HUES64 (cell line): Measurements from ENCODE around the gene ARL13B. TPM values are rescaled to one million over a fixed set of nuclear protein-coding genes. Genes with fewer than 3 reads are reported as not detected.
"Not testable (repeated sequence)": the region's sequence is repeated elsewhere in the genome, so short reads cannot be mapped to it uniquely, and the experiment has no call there.

Experiments used
- H3K27ac ChIP-seq: 2 replicates; pipeline ENCODE4 v1.7.0; 2013; ENCODE audit warnings: low read depth, low read length, inconsistent platforms
- H3K27me3 ChIP-seq: 2 replicates; pipeline ENCODE4 v1.6.1; 2013; ENCODE audit warnings: mild to moderate bottlenecking, low read length; ENCODE audit not compliant: insufficient read depth
- H3K36me3 ChIP-seq: 2 replicates; pipeline ENCODE4 v1.6.1; 2013; ENCODE audit warnings: mild to moderate bottlenecking, low read length; ENCODE audit not compliant: insufficient read depth
- H3K4me1 ChIP-seq: 2 replicates; pipeline ENCODE4 v1.6.1; 2013; ENCODE audit warnings: mild to moderate bottlenecking, low read length, moderate library complexity; ENCODE audit not compliant: insufficient read depth
- H3K4me3 ChIP-seq: 2 replicates; pipeline ENCODE4 v1.5.1; 2013; ENCODE audit warnings: mild to moderate bottlenecking, low read length, moderate library complexity
- H3K9ac ChIP-seq: 2 replicates; pipeline ENCODE4 v1.6.1; 2013; ENCODE audit warnings: mild to moderate bottlenecking, low read depth, low read length
- H3K9me3 ChIP-seq: 2 replicates; pipeline ENCODE4 v1.6.1; 2013; ENCODE audit warnings: low read depth, low read length; ENCODE audit not compliant: insufficient read depth
- WGBS: fragments of 150-250, 120-280 bp; methylation state at CpG from one replicate; pipeline ENCODE4 v1.1.7; 2013; ENCODE audit warnings: missing lambda C conversion rate; 5-methylcytosine and 5-hydroxymethylcytosine counted together
- polyA plus RNA-seq, 2 experiments: library from polyadenylated mRNA; stranded (reverse); fragments of 50-300 nt; gene quantifications; one replicate each; pipeline ENCODE4 v1.2.3, GENCODE V29; 2013

The ARL13B gene
- 4.9 TPM for polyA plus RNA-seq (2013, experiment 1 of 2)
- 7.8 TPM for polyA plus RNA-seq (2013, experiment 2 of 2)

DNA sequence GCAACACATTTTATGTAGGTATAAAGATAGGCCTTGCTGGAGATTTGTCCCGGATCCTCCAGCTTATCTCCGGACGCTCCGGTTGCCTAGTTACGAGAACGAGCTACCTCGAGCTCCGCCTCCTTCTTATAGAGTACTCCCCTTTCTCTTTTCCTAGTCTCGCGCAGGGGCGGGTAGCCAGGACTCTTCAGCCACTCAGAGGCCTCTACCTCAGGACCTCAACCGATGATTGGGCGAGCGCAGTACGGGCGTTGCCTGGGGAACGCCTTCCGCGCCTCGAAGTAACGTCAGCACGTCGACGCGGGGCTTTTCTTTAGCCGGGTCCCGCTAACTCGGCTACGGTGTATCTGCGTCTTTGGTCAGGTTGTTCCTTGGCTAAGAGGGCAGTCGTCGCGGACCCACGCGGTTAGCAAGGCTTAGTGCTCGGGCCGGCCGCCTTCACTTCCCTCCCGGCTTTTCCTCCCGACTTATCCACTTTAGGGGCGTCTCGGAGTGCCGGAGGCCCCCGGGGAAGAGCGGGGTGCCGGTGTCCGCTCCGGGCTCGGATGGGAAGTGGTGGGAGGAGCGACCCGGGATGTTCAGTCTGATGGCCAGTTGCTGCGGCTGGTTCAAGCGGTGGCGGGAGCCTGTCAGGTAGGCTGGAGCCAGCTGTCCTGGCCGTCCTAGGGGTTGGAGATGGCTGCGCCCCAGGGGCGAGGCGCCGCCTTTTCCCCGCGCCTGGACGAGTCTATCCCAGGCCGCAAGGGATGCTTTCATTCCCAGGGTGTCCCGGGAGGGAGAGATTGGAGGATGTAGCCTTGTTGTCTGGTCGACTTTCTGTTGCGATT is at the start of gene ARL13B:
TSS of gene ARL13B (plus strand) at position 306 of the 827 bp plus-strand sequence. CDS start at position 575, 269 bp downstream.
- no peaks in the 10 kb centered on the region; the same call in 1 of the 2 replicates for H3K27me3 ChIP-seq
- peak within 1 kb of the TSS; percentile 72; the same call in 1 of the 2 replicates for H3K9ac ChIP-seq
- peaks cover 5% of the 10 kb centered on the region; the same call in 1 of the 2 replicates for H3K4me1 ChIP-seq
- H3K9me3 ChIP-seq: no peaks in the 10 kb centered on the region
- H3K36me3 ChIP-seq: no peaks in the 10 kb centered on the region
- under 1% methylated on average over 66 of the region's 66 CpGs for WGBS
- peak within 1 kb of the TSS; percentile 77 for H3K27ac ChIP-seq
- H3K4me3 ChIP-seq: peak within 1 kb of the TSS; percentile 75

DNA sequence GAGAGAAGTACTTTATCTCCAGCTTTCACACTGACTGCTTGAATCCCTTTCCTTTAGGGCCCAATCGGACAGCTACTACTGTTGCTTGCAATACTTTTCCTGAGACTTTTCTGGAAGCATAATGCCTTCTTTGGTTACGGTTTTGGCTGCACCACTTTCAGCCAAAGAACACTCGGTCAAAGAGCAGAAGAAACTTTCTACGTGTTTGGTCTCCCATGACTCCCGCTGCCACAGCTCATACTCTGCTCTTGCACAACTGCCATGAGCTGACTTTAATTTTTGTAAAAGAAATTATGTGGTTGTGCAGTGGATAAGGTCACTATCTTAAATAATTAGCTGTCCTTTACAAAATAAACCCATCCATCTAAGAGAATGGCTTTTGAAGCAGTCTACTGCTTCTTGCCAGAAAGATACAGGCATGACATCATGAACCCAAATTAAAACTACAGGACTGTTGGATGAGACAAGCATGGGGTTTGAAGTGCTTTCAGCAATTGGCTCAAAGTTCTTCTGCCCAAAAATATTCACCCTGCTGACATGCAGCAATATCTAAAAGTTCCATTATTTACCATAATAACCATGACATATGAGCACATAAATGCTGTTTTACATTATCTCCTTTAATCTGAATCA is 48.2 kb upstream of the ARL13B start:
- no peak overlapping the region for H3K4me3 ChIP-seq
- no peaks in the 10 kb centered on the region for H3K27me3 ChIP-seq
- H3K9me3 ChIP-seq: peaks cover 76% of the 10 kb centered on the region
- no peak overlapping the region for H3K9ac ChIP-seq
- WGBS: 88% methylated on average over 5 of the region's 5 CpGs
- H3K36me3 ChIP-seq: no peaks in the 10 kb centered on the region
- no peaks in the 10 kb centered on the region for H3K4me1 ChIP-seq
- H3K27ac ChIP-seq: no peak overlapping the region

DNA sequence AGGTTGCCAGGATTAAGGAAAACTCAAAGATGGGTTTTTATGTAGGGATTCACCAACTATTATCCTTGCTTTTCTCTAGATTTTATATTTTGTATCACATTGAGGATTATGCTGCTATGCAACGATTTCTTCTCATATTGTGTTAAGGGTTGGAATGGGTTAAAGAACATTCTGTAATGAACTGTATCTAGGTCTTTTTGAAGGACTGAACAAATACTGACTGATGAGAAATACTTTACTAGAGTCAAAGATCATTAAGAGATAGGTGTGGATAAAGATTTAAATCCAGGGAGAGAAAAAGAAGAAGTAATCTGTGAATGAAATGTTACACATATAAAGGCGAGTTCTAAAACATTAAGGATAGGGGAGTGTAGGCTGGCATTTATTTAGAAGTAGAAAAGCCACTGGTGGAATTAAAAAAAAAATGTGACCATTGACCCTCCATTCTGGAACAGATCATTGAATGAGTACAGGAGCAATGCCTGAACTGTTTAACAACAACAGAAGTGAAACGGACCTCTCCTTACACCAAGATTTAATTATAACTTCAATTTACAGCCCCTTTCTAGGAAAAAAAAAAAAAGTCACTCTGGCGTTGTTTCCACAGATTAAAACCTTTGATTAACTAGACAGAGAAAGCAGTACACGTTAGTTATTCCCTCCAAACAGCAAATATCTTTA is 45.4 kb upstream of the ARL13B start:
- Histone ChIP-seq H3K27me3 (no peaks in the 10 kb centered on the region), H3K4me3 (no peak overlapping the region), H3K9ac (no peak overlapping the region), H3K9me3 (peaks cover 69% of the 10 kb centered on the region), H3K36me3 (no peaks in the 10 kb centered on the region), H3K27ac (no peak overlapping the region), H3K4me1 (no peaks in the 10 kb centered on the region)
- WGBS: 67% methylated on average over 5 of the region's 5 CpGs

DNA sequence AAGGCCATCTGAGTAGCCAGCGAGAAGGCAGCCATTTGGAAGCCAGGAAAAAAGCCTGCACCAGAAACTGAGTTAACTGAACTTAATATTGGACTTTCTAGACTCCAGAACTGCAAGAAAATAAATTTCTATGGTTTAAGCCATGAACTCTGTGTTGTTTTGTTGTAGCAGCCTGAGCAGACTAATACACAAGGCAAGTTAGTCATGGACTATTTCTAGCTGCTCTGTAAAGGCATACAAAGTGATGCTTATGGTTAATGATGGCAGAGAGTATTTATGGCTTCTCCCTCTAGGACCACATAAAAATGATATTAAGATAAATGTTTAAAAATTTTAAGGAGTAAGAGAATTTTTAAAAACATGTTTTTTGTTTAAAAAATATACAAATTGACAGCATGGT is 43.4 kb upstream of the ARL13B start:
- Histone ChIP-seq H3K27ac (no peak overlapping the region), H3K4me3 (no peak overlapping the region), H3K9ac (no peak overlapping the region), H3K27me3 (no peaks in the 10 kb centered on the region), H3K9me3 (peaks cover 61% of the 10 kb centered on the region), H3K4me1 (no peaks in the 10 kb centered on the region), H3K36me3 (no peaks in the 10 kb centered on the region)
- WGBS: 61% methylated on average over 1 of the region's 1 CpG

DNA sequence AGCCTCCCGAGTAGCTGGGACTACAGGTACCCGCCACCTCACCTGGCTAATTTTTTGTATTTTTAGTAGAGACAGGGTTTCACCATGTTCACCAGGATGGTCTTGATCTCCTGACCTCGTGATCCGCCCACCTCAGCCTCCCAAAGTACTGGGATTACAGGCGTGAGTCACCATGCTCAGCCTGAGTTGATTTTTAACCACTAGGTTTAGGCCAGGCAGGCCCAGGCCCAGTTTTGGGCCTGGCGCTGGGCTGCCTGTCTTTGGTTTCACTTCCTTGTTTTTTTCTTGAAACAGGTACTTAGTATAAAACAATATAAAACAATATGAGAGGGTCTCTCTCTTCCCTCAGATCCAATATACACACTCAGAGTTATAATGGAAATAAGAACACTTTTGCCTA is 42.5 kb upstream of the ARL13B start:
- H3K9ac ChIP-seq, H3K36me3 ChIP-seq, H3K27me3 ChIP-seq, H3K4me1 ChIP-seq, H3K4me3 ChIP-seq, H3K27ac ChIP-seq: not testable (repeated sequence)
- H3K9me3 ChIP-seq: peaks cover 71% of the 10 kb centered on the region
- 86% methylated on average over 5 of the region's 6 CpGs for WGBS

DNA sequence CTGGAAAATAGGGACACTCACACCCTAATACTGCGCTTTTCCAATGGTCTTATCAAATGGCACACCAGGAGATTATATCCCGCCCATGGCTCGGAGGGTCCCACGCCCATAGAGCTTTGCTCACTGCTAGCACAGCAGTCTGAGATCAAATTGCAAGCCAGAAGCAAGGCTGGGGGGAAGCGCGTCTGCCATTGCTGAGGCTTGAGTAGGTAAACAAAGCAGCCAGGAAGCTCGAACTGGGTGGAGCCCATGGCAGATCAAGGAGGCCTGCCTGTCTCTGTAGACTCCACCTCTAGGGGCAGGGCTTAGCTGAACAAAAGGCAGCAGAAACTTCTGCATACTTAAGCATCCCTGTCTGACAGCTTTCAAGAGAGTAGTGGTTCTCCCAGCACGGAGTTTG is 30.0 kb upstream of the ARL13B start:
- H3K9me3 ChIP-seq: peaks cover 43% of the 10 kb centered on the region
- 86% methylated on average over 8 of the region's 8 CpGs for WGBS
- not testable (repeated sequence) for H3K27ac ChIP-seq

DNA sequence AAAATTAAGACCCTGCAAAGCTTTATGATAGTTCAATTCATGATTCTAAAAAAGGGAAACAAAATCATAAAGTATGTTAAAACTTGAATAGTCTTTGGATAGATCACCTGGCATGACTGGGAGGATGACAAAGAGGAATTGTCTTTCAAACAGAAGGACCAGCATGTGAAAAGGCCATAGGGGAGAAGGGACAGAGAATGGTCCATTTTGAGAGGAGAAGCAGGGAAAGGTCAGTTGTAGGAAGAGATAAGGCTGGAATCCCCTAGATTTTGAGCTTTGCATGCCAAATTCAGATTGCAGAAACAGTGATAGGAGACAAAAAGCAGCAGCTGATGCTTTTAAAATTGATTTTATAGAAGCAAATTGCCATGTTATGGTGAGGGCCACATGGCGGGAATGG is 18.9 kb upstream of the ARL13B start:
- H3K9me3 ChIP-seq: peaks cover 59% of the 10 kb centered on the region
- no peaks in the 10 kb centered on the region for H3K27me3 ChIP-seq
- H3K27ac ChIP-seq: no peak overlapping the region
- H3K4me3 ChIP-seq: no peak overlapping the region
- no peaks in the 10 kb centered on the region for H3K36me3 ChIP-seq
- no peak overlapping the region for H3K9ac ChIP-seq
- 88% methylated on average over 1 of the region's 1 CpG for WGBS
- no peaks in the 10 kb centered on the region for H3K4me1 ChIP-seq

More for the DNA sequence above, 30.0 kb upstream of the ARL13B start:
- H3K4me3 ChIP-seq, H3K36me3 ChIP-seq, H3K4me1 ChIP-seq, H3K9ac ChIP-seq, H3K27me3 ChIP-seq: not testable (repeated sequence)

DNA sequence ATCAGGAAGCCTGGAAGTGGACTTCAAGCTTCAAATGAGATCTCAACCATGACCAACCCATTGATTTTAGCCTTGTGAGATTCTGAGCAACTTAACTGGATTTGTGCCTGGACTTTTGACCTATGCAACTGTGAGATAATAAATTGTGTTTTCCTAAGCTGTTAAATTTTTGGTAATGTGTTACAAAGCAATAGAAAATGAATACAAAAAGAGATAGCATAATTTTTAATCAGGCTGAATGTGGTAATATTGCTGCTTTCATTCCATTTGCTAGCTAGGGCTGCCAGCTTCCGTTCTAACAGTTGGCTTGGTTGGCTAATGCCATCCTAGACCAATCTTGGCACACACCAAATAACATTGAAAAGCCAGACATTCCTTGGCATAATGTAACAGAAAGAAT is 18.5 kb upstream of the ARL13B start:
- H3K27ac ChIP-seq: no peak overlapping the region
- no peak overlapping the region for H3K9ac ChIP-seq
- no peak overlapping the region for H3K4me3 ChIP-seq
- WGBS: 76% methylated on average over 1 of the region's 1 CpG
- no peaks in the 10 kb centered on the region for H3K27me3 ChIP-seq
- H3K4me1 ChIP-seq: no peaks in the 10 kb centered on the region
- no peaks in the 10 kb centered on the region for H3K36me3 ChIP-seq
- peaks cover 56% of the 10 kb centered on the region for H3K9me3 ChIP-seq

DNA sequence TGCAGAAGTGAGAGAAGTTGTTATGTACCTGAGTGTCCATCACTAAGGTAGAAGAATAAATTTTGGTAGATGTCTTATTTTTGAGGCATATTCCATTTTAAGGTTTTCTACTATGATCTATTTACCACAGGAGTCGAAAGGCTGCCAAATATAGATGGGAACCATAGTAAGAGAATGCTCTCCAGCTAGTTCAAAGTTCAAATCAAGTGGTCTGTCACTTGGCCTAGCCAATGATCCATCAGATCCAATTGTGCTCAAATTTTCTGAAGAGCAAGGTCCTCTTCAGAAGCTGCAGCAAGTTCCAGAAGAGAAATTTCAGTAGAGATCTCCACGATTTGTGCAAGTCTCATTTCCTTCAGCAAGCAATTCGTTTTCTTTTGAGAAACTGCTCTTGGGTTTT is 17.2 kb upstream of the ARL13B start:
- no peaks in the 10 kb centered on the region for H3K36me3 ChIP-seq
- no peaks in the 10 kb centered on the region for H3K4me1 ChIP-seq
- no peak overlapping the region for H3K27ac ChIP-seq
- peaks cover 45% of the 10 kb centered on the region for H3K9me3 ChIP-seq
- no peaks in the 10 kb centered on the region for H3K27me3 ChIP-seq
- H3K9ac ChIP-seq: no peak overlapping the region
- H3K4me3 ChIP-seq: no peak overlapping the region
- WGBS: 79% methylated on average over 3 of the region's 3 CpGs

DNA sequence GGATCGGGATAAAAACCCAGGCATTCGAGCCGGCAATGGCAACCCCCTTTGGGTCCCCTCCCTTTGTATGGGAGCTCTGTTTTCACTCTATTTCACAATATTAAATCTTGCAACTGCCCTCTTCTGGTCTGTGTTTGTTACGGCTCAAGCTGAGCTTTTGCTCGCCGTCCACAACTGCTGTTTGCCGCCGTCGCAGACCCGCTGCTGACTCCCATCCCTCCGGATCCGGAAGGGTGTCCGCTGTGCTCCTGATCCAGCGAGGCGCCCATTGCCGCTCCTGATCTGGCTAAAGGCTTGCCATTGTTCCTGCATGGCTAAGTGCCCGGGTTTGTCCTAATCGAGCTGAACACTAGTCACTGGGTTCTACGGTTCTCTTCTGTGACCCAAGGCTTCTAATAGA is 14.8 kb upstream of the ARL13B start:
- not testable (repeated sequence) for H3K36me3 ChIP-seq, H3K27me3 ChIP-seq, H3K4me1 ChIP-seq, H3K27ac ChIP-seq, H3K9ac ChIP-seq, H3K4me3 ChIP-seq
- peaks cover 28% of the 10 kb centered on the region for H3K9me3 ChIP-seq
- 94% methylated on average over 19 of the region's 19 CpGs for WGBS

DNA sequence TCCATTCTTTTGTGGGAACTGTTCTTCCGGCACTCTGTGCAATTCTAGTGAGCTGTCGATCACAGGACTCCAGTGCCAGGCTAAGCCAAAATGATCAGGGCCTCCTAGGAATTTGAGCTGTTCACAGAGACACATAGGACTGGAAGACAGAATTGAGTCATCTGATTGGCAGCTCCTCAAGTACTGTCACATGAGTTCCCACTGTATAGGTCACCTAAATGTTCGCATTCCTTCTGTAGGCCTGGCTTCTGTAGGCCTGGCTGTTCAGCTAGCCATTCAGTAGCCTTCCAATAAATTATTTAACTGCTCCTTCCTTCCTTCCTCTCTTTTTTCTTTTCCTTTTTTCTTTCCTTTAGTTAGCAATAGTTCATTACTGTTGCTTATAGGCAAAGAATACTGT is 10.5 kb upstream of the ARL13B start:
- Histone ChIP-seq H3K4me1 (peaks cover 7% of the 10 kb centered on the region; the same call in 1 of the 2 replicates), H3K36me3 (no peaks in the 10 kb centered on the region), H3K4me3 (no peak overlapping the region), H3K9me3 (0 out of 2 replicates have a peak, but pooled peaks cover 3% of the 10 kb centered on the region), H3K27me3 (peaks cover 21% of the 10 kb centered on the region), H3K27ac (no peak overlapping the region), H3K9ac (no peak overlapping the region)
- 90% methylated on average over 3 of the region's 3 CpGs for WGBS
